Stimulated activated CD4-positive, alpha-beta T cell treated with anti-CD3 and anti-CD28 coated beads, Interleukin-1b, Interleukin-23, amount 100 ng/mL, for 4 hours (primary cell): ENCODE data around the gene ARHGAP18.

Source experiments
- DNase-seq, 2 donors: peaks; one replicate each; pipeline ENCODE4 v3.0.0-alpha.2; 2020; ENCODE audit warnings: low read depth in 2 of 2

The ARHGAP18 gene

GRCh38 chr6:129615496-129615895, 94.5 kb downstream of the ARHGAP18 start:
- no peak for DNase-seq

GRCh38 chr6:129615020-129615419, 95.0 kb downstream of the ARHGAP18 start:
- DNase-seq = no peak

GRCh38 chr6:129614464-129614863, 95.5 kb downstream of the ARHGAP18 start:
- DNase-seq = no peak

GRCh38 chr6:129612440-129612839, 97.5 kb downstream of the ARHGAP18 start:
- no peak for DNase-seq

- no peak for DNase-seq
These were observed 100.3 kb downstream of the ARHGAP18 start for GRCh38 chr6:129609635-129610034.

- DNase-seq = no peak
These were observed 101.0 kb downstream of the ARHGAP18 start for GRCh38 chr6:129608886-129609537.

- DNase-seq = no peak
These were observed 102.3 kb downstream of the ARHGAP18 start for GRCh38 chr6:129607581-129608186.

- DNase-seq = no peak
These were observed 103.3 kb downstream of the ARHGAP18 start for GRCh38 chr6:129606664-129607063.

- no peak for DNase-seq
These were observed 104.0 kb downstream of the ARHGAP18 start for GRCh38 chr6:129605967-129606366.

- DNase-seq = no peak
These were observed 104.9 kb downstream of the ARHGAP18 start for GRCh38 chr6:129605095-129605494.

GRCh38 chr6:129604321-129604720, 105.7 kb downstream of the ARHGAP18 start:
- DNase-seq = no peak

- DNase-seq = no peak
These were observed 106.2 kb downstream of the ARHGAP18 start for GRCh38 chr6:129603741-129604140.

- DNase-seq = no peak
These were observed 108.7 kb downstream of the ARHGAP18 start for GRCh38 chr6:129601323-129601722.

GRCh38 chr6:129599467-129599866, 110.5 kb downstream of the ARHGAP18 start:
- no peak for DNase-seq

- peak in 1 of 2 donors; percentile 19 for DNase-seq
These were observed 111.5 kb downstream of the ARHGAP18 start for GRCh38 chr6:129598244-129599187.

GRCh38 chr6:129597023-129597713, 112.8 kb downstream of the ARHGAP18 start:
- no peak for DNase-seq

GRCh38 chr6:129596522-129596921, 113.5 kb downstream of the ARHGAP18 start:
- no peak for DNase-seq

GRCh38 chr6:129593233-129593564, 116.8 kb downstream of the ARHGAP18 start:
- DNase-seq = no peak

- DNase-seq = no peak
These were observed 117.3 kb downstream of the ARHGAP18 start for GRCh38 chr6:129592516-129593232.

GRCh38 chr6:129590408-129591022, 119.5 kb downstream of the ARHGAP18 start:
- DNase-seq = no peak

- DNase-seq = no peak
These were observed 123.2 kb downstream of the ARHGAP18 start for GRCh38 chr6:129586815-129587214.
